Measurements from ENCODE around the gene RNF187. TPM values are rescaled to one million over a fixed set of nuclear protein-coding genes. Genes with fewer than 3 reads are reported as not detected.

The RNF187 gene
- total RNA-seq, 1 experiment from 2014 or later = 63.4 TPM

DNA sequence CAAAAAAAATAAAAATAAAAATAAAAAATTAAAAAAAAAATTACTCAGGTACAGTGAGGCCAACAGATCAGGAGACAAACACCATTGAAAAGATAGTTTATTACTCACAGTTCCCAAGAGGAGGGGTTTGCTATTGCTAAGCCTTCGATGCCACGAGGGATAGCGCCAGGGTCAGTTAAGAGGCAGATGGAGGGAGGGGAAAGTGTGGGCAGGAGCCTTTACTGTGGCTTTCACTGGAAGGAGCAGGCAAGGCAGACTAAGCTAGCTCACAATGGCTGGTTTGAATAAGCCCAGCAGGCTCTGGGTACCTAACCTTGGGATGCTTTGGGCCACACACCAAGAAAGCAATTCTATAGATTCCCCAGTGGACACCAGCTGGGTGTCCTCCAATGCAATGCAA lies 12.7 kb upstream of the RNF187 start:
- Histone ChIP-seq H4K8ac (replicated peaks; ENCODE audit: insufficient read length, low read depth, low read length) (no peak overlapping the region), H2AFZ (ENCODE audit: low read length) (no peak overlapping the region), H3K79me2 (ENCODE audit: insufficient read depth, low read length) (no peaks in the 10 kb centered on the region), H2BK12ac (ENCODE audit: insufficient read length, low read depth, low read length) (no peak overlapping the region), H3K9me3 (ENCODE audit: control insufficient read depth, low read depth, low read length) (no peaks in the 10 kb centered on the region), H2BK15ac (ENCODE audit: low read depth, low read length) (no peak overlapping the region), H3K4me1 (ENCODE audit: insufficient read depth, low read length) (peaks cover 6% of the 10 kb centered on the region; the same call in 1 of the 2 replicates), H3K79me1 (ENCODE audit: insufficient read depth, low read depth, low read length, poor library complexity, severe bottlenecking) (no peaks in the 10 kb centered on the region), H3K56ac (ENCODE audit: insufficient read length, low read depth, low read length) (no peak overlapping the region), H3K23ac (ENCODE audit: insufficient read length, low read depth, low read length) (no peak overlapping the region), H2BK5ac (ENCODE audit: insufficient read length, low read length) (no peak overlapping the region), H3K4me2 (ENCODE audit: insufficient read depth, insufficient read length, low read length) (no peak overlapping the region), H2BK20ac (ENCODE audit: low read depth, low read length, poor library complexity, severe bottlenecking) (no peak overlapping the region), H2AK5ac (ENCODE audit: insufficient read length, low read length) (no peak overlapping the region), H4K5ac (ENCODE audit: insufficient read length, low read depth, low read length) (no peak overlapping the region), H4K91ac (ENCODE audit: insufficient read length, low read depth, low read length) (no peak overlapping the region), H3K27ac (ENCODE audit: insufficient read length, low read depth, low read length) (no peak overlapping the region), H3K18ac (ENCODE audit: insufficient read length, low read depth, low read length) (no peak overlapping the region), H3K14ac (ENCODE audit: insufficient read depth, low read length) (no peak overlapping the region), H2BK120ac (ENCODE audit: low read depth, low read length, poor library complexity, severe bottlenecking) (no peak overlapping the region), H3K9ac (ENCODE audit: extremely low read depth, insufficient read length, low read length) (no peak overlapping the region), H3T11ph (ENCODE audit: low read length) (no peak overlapping the region), H3K27me3 (ENCODE audit: insufficient read depth, low read length) (no peaks in the 10 kb centered on the region), H3K4ac (ENCODE audit: low read depth, low read length) (no peak overlapping the region), H4K20me1 (ENCODE audit: control insufficient read depth, insufficient read depth, insufficient read length) (no peaks in the 10 kb centered on the region), H3K23me2 (ENCODE audit: insufficient read length, low read depth, low read length, poor library complexity, severe bottlenecking) (no peaks in the 10 kb centered on the region)
- Mint-ChIP-seq H3K27ac (no peak overlapping the region), H3K9me3 (peaks cover 0 to 5% of the 10 kb centered on the region in 2 experiments; a peak in 2 of 5 replicates), H3K4me1 (peaks cover 43 to 73% of the 10 kb centered on the region in 2 experiments), H3K36me3 (ENCODE audit: insufficient read depth in 1 of 3, low read depth in 3 of 3) (no peaks in the 10 kb centered on the region; a peak in 1 of 7 replicates), H3K27me3 (ENCODE audit: low read depth) (peaks cover 56% of the 10 kb centered on the region), H3K4me3 (no peak overlapping the region)
- TF ChIP-seq, protein P1, sequence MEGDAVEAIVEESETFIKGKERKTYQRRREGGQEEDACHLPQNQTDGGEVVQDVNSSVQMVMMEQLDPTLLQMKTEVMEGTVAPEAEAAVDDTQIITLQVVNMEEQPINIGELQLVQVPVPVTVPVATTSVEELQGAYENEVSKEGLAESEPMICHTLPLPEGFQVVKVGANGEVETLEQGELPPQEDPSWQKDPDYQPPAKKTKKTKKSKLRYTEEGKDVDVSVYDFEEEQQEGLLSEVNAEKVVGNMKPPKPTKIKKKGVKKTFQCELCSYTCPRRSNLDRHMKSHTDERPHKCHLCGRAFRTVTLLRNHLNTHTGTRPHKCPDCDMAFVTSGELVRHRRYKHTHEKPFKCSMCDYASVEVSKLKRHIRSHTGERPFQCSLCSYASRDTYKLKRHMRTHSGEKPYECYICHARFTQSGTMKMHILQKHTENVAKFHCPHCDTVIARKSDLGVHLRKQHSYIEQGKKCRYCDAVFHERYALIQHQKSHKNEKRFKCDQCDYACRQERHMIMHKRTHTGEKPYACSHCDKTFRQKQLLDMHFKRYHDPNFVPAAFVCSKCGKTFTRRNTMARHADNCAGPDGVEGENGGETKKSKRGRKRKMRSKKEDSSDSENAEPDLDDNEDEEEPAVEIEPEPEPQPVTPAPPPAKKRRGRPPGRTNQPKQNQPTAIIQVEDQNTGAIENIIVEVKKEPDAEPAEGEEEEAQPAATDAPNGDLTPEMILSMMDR (conservative IDR thresholded peaks at IDR 0.05) = no peak
- WGBS (ENCODE audit: extremely low coverage, insufficient read length, low lambda C conversion rate) = no CpG with 5 or more reads among the region's 3 CpGs
- no peak for DNase-seq

Data from H9 (cell line).